SK-N-SH (cell line): Measurements from ENCODE around the gene IQCK. TPM values are rescaled to one million over a fixed set of nuclear protein-coding genes. Genes with fewer than 3 reads are reported as not detected.

Source experiments
- CTCF ChIA-PET: fragments of 300-600, 350-600 bp; formaldehyde crosslinking; extraction: SDS; loops from one replicate; lab custom pipeline; 2021; lab: Yijun Ruan, JAX
- POLR2A ChIA-PET: fragments of 350-600 bp; sonication (Branson Sonifier 250); formaldehyde crosslinking; extraction: SDS; loops from one replicate; lab custom pipeline; 2020; ENCODE audit warnings: antibody characterized with exemption, inconsistent platforms; lab: Yijun Ruan, JAX
- DNase-seq: peaks from one replicate; pipeline ENCODE4 v3.0.0; 2012
- H2AFZ ChIP-seq: fragments of 200-600 bp; sonication (generic); 2 replicates; pipeline ENCODE4 v1.8.1; 2016; ENCODE audit warnings: antibody characterized with exemption, mild to moderate bottlenecking, low read depth
- H3F3A ChIP-seq: fragments of 200-600 bp; sonication (generic); replicated peaks from 2 replicates; pipeline ENCODE3; 2016; ENCODE audit warnings: antibody characterized with exemption, mild to moderate bottlenecking; ENCODE audit not compliant: insufficient read depth
- H3K27ac ChIP-seq, 2 experiments: fragments of 200-500 bp in 1 of 2; fragments of 200-600 bp in 1 of 2; sonication (Bioruptor generic) in 1 of 2; sonication (generic), shearing (Covaris generic) in 1 of 2; 2 replicates each; pipeline versions ENCODE4 v1.5.1 to v1.6.1; 2014 to 2016; ENCODE audit warnings: low read depth in 2 of 2, inconsistent platforms in 1 of 2, low read length in 1 of 2, mild to moderate bottlenecking in 1 of 2, mixed read lengths in 1 of 2
- H3K27me3 ChIP-seq: fragments of 200-600 bp; sonication (generic), shearing (Covaris generic); 2 replicates; pipeline ENCODE4 v1.6.1; 2016; ENCODE audit warnings: mixed run types; ENCODE audit not compliant: insufficient read depth
- H3K36me3 ChIP-seq, 2 experiments: fragments of 200-500 bp in 1 of 2; fragments of 200-600 bp in 1 of 2; sonication (Bioruptor generic) in 1 of 2; sonication (generic) in 1 of 2; replicated peaks in 1 of 2; 2 replicates each; pipeline versions ENCODE3 to v1.5.1; 2014 to 2016; ENCODE audit warnings: low read length in 1 of 2, mild to moderate bottlenecking in 1 of 2; ENCODE audit not compliant: insufficient read depth in 2 of 2, control insufficient read depth in 1 of 2
- H3K4me1 ChIP-seq, 2 experiments: fragments of 200-500 bp in 1 of 2; fragments of 200-600 bp in 1 of 2; sonication (Bioruptor generic) in 1 of 2; sonication (generic), shearing (Covaris generic) in 1 of 2; 2 replicates each; pipeline versions ENCODE4 v1.5.1 to v1.6.1; 2014 to 2016; ENCODE audit warnings: low read depth in 1 of 2, low read length in 1 of 2, mixed run types in 1 of 2; ENCODE audit not compliant: insufficient read depth in 2 of 2, control insufficient read depth in 1 of 2
- H3K4me2 ChIP-seq: fragments of 200-600 bp; sonication (generic), shearing (Covaris generic); 2 replicates; pipeline ENCODE4 v1.6.1; 2017; ENCODE audit warnings: mixed run types
- H3K4me3 ChIP-seq, 2 experiments: fragments of 200-500 bp in 1 of 2; fragments of 200-600 bp in 1 of 2; sonication (Bioruptor generic) in 1 of 2; sonication (generic), shearing (Covaris generic) in 1 of 2; 2 replicates each; pipeline versions ENCODE4 v1.5.1 to v1.8.1; 2014 to 2016; ENCODE audit warnings: low read depth in 2 of 2, inconsistent platforms in 1 of 2, low read length in 1 of 2, mild to moderate bottlenecking in 1 of 2, mixed read lengths in 1 of 2, moderate library complexity in 1 of 2
- H3K79me2 ChIP-seq: fragments of 200-600 bp; sonication (generic); 2 replicates; pipeline ENCODE4 v1.8.1; 2017; ENCODE audit warnings: mild to moderate bottlenecking; ENCODE audit not compliant: insufficient read depth
- H3K9ac ChIP-seq: fragments of 200-600 bp; sonication (generic); 2 replicates; pipeline ENCODE4 v1.6.1; 2017; ENCODE audit warnings: mixed run types
- H3K9me2 ChIP-seq: fragments of 200-600 bp; sonication (generic); 2 replicates; pipeline ENCODE4 v1.6.1; 2017; ENCODE audit warnings: mixed run types
- H3K9me3 ChIP-seq: fragments of 200-600 bp; sonication (generic); 2 replicates; pipeline ENCODE4 v1.6.1; 2017; ENCODE audit warnings: mixed run types, mild to moderate bottlenecking, moderate library complexity
- H4K20me1 ChIP-seq: fragments of 200-600 bp; sonication (generic); 2 replicates; pipeline ENCODE4 v1.6.1; 2017; ENCODE audit warnings: mild to moderate bottlenecking, mixed run types; ENCODE audit not compliant: insufficient read depth
- CHD2 ChIP-seq: fragments of 150-350 bp; IDR thresholded peaks from 2 replicates; pipeline ENCODE4 v1.6.1; 2018; ENCODE audit warnings: low read length; ENCODE audit not compliant: partially characterized antibody
- ELF1 ChIP-seq: IDR thresholded peaks from 2 replicates; pipeline ENCODE4 v1.4.0; 2012
- EZH2phosphoT487 ChIP-seq: fragments of 200-600 bp; sonication (generic); IDR thresholded peaks from 2 replicates; pipeline ENCODE4 v1.6.1; 2017; ENCODE audit warnings: low read depth, mixed run types, mild to moderate bottlenecking, antibody characterized with exemption, moderate library complexity, borderline replicate concordance
- FOSL2 ChIP-seq: IDR thresholded peaks from 2 replicates; pipeline ENCODE4 v1.4.0; 2012; ENCODE audit warnings: low read depth, mild to moderate bottlenecking, moderate library complexity, borderline replicate concordance
- FOXM1 ChIP-seq: IDR thresholded peaks from 2 replicates; pipeline ENCODE4 v1.4.0; 2012; ENCODE audit warnings: low read depth, mild to moderate bottlenecking
- GABPA ChIP-seq: IDR thresholded peaks from 2 replicates; pipeline ENCODE4 v1.4.0; 2012; ENCODE audit warnings: low read depth, mild to moderate bottlenecking
- GATA2 ChIP-seq: sonication (generic); formaldehyde crosslinking; IDR thresholded peaks from 2 replicates; pipeline ENCODE4 v1.5.0; 2020; ENCODE audit warnings: mild to moderate bottlenecking, missing genetic modification reagents
- MXI1 ChIP-seq: IDR thresholded peaks from 2 replicates; pipeline ENCODE4 v1.6.1; 2012; ENCODE audit warnings: mild to moderate bottlenecking, low read depth, low read length, improper control_type of control experiment
- NRF1 ChIP-seq: IDR thresholded peaks from 2 replicates; pipeline ENCODE4 v1.6.1; 2012; ENCODE audit warnings: low read depth, mild to moderate bottlenecking, low read length
- RAD21 ChIP-seq: IDR thresholded peaks from 2 replicates; pipeline ENCODE4 v1.6.1; 2012; ENCODE audit warnings: mild to moderate bottlenecking, low read length
- RCOR1 ChIP-seq: fragments of 150-350 bp; IDR thresholded peaks from 2 replicates; pipeline ENCODE4 v1.6.1; 2017; ENCODE audit warnings: antibody characterized with exemption, low read length
- RFX5 ChIP-seq: IDR thresholded peaks from 2 replicates; pipeline ENCODE4 v1.6.1; 2012; ENCODE audit warnings: mild to moderate bottlenecking, improper control_type of control experiment, low read length
- SIN3A ChIP-seq: IDR thresholded peaks from 2 replicates; pipeline ENCODE4 v1.6.1; 2012; ENCODE audit warnings: low read depth, mild to moderate bottlenecking, low read length, moderate library complexity, borderline replicate concordance
- TAF1 ChIP-seq: IDR thresholded peaks from 2 replicates; pipeline ENCODE4 v1.6.1; 2012; ENCODE audit warnings: low read depth, mild to moderate bottlenecking, low read length, moderate library complexity, borderline replicate concordance
- TEAD4 ChIP-seq: IDR thresholded peaks from 2 replicates; pipeline ENCODE4 v1.4.0; 2012; ENCODE audit warnings: mild to moderate bottlenecking, borderline replicate concordance; ENCODE audit not compliant: insufficient read depth
- WGBS: methylation state at CpG from one replicate; pipeline ENCODE4 v1.1.6; 2017; ENCODE audit warnings: low lambda C conversion rate; 5-methylcytosine and 5-hydroxymethylcytosine counted together
- polyA plus RNA-seq, 3 experiments: library from polyadenylated mRNA; depleted of rRNA; stranded (reverse); fragments of >200 nt; gene quantifications; 2 replicates each; pipeline ENCODE4 v1.2.3, GENCODE V29; 2012
- TF ChIP-seq, protein P1 (sequence below): fragments of 150-350 bp; IDR thresholded peaks from 2 replicates; pipeline ENCODE4 v1.6.1; 2017; ENCODE audit warnings: antibody characterized with exemption, low read length, low read depth, borderline replicate concordance
- TF ChIP-seq, protein P2 (sequence below): IDR thresholded peaks from 2 replicates; pipeline ENCODE4 v1.6.1; 2012; ENCODE audit warnings: mild to moderate bottlenecking, low read depth, low read length, moderate library complexity
- TF ChIP-seq, protein P3 (sequence below): IDR thresholded peaks from 2 replicates; pipeline ENCODE4 v1.4.0; 2012; ENCODE audit warnings: low read depth, borderline replicate concordance
- TF ChIP-seq, protein P4 (sequence below): fragments of 200-600 bp; sonication (generic); IDR thresholded peaks from 2 replicates; pipeline ENCODE4 v1.6.1; 2017; ENCODE audit warnings: antibody characterized with exemption, mild to moderate bottlenecking, moderate library complexity
- TF ChIP-seq, protein P5 (sequence below): IDR thresholded peaks from 2 replicates; pipeline ENCODE4 v1.4.0; 2012; ENCODE audit warnings: low read depth
- TF ChIP-seq, protein P6 (sequence below): IDR thresholded peaks from 2 replicates; pipeline ENCODE4; 2012

Gene IQCK
- polyA plus RNA-seq, 1 of the 3 experiments (the other 2 are of a cell fraction): 7.3 TPM

DNA sequence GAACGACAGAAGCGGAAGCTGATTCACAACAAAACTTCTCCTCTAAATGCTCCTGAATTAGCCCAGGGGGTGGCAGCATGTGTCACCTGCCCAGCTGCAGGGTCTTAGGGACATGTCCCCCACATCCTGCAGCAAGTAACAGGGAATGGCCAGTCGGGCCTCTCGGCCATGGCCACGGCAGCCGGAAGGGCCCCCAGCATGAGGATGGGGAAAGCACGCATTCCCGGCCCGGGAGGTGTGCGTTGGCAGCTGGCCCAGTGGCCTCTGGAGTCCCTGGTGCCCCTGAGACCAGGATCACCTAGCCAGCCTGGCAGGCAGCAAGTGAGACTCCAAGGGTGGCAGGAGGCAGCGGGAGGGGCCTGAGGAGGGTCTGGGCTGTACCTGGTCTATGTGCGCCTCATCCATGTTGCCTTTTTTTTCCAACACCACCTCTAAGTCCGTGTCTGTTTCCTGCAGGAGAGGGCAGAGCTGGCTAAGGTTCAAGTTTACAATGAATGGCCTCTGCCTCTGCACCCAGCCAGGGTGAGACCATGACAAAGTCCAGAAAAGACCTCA is 7.0 kb upstream of the IQCK start (continued):
- TF ChIP-seq RFX5 (no peak), RAD21 (no peak), RCOR1 (no peak), MXI1 (no peak), NRF1 (no peak), TAF1 (no peak), GATA2 (no peak), TEAD4 (no peak), ELF1 (no peak)

DNA sequence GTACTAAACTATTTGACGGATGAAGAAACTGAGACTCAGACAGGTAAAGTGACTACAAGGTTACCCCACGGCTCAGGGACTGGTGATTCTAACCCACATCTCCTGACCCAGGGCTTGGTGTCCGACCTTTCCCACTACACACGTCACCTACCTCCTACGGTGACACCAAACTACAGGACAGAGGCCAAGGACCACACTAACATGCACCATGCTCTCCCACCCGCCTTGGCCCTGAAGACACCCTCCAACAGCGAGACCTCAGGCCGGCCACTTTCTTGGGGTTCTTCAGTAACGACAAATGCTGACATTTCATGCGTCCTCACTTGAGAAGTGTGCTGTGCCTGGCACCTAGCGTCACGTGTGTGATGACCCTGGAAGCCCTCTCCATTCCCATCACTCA is 6.4 kb upstream of the IQCK start:
- 97% methylated on average over 12 of the region's 12 CpGs for WGBS
- ChIA-PET CTCF (interaction anchor here (0.6 kb wide), 1 partner anchor 33 kb away, joined by 3 read pairs; no protein-coding TSS in a partner anchor), POLR2A (interaction anchor here (1.1 kb wide), 1 partner anchor 41 kb away, joined by 5 read pairs; no protein-coding TSS in a partner anchor)
- H3K4me1 ChIP-seq: peaks cover 0 to 10% of the 10 kb centered on the region in 2 experiments; a peak in 1 of 4 replicates
- peaks cover 19 to 73% of the 10 kb centered on the region in 2 experiments for H3K36me3 ChIP-seq
- H3K4me2 ChIP-seq: no peak overlapping the region
- no peak overlapping the region for H3K27ac ChIP-seq
- DNase-seq: no peak
- H3K9me2 ChIP-seq: no peaks in the 10 kb centered on the region
- H2AFZ ChIP-seq: no peak overlapping the region
- no peak overlapping the region for H3K9ac ChIP-seq
- H3K79me2 ChIP-seq: peaks cover 66% of the 10 kb centered on the region
- peaks cover 34% of the 10 kb centered on the region for H4K20me1 ChIP-seq
- H3F3A ChIP-seq: peaks cover 4% of the 10 kb centered on the region
- no peaks in the 10 kb centered on the region for H3K27me3 ChIP-seq
- H3K4me3 ChIP-seq: no peak overlapping the region
- no peaks in the 10 kb centered on the region for H3K9me3 ChIP-seq
- TF ChIP-seq, protein P1, sequence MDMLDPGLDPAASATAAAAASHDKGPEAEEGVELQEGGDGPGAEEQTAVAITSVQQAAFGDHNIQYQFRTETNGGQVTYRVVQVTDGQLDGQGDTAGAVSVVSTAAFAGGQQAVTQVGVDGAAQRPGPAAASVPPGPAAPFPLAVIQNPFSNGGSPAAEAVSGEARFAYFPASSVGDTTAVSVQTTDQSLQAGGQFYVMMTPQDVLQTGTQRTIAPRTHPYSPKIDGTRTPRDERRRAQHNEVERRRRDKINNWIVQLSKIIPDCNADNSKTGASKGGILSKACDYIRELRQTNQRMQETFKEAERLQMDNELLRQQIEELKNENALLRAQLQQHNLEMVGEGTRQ: no peak
- TF ChIP-seq RCOR1 (no peak), CHD2 (no peak), SIN3A (no peak), EZH2phosphoT487 (no peak), FOSL2 (no peak), GABPA (no peak), TEAD4 (no peak), RAD21 (no peak), FOXM1 (no peak), TAF1 (no peak), ELF1 (no peak)
- TF ChIP-seq, protein P2, sequence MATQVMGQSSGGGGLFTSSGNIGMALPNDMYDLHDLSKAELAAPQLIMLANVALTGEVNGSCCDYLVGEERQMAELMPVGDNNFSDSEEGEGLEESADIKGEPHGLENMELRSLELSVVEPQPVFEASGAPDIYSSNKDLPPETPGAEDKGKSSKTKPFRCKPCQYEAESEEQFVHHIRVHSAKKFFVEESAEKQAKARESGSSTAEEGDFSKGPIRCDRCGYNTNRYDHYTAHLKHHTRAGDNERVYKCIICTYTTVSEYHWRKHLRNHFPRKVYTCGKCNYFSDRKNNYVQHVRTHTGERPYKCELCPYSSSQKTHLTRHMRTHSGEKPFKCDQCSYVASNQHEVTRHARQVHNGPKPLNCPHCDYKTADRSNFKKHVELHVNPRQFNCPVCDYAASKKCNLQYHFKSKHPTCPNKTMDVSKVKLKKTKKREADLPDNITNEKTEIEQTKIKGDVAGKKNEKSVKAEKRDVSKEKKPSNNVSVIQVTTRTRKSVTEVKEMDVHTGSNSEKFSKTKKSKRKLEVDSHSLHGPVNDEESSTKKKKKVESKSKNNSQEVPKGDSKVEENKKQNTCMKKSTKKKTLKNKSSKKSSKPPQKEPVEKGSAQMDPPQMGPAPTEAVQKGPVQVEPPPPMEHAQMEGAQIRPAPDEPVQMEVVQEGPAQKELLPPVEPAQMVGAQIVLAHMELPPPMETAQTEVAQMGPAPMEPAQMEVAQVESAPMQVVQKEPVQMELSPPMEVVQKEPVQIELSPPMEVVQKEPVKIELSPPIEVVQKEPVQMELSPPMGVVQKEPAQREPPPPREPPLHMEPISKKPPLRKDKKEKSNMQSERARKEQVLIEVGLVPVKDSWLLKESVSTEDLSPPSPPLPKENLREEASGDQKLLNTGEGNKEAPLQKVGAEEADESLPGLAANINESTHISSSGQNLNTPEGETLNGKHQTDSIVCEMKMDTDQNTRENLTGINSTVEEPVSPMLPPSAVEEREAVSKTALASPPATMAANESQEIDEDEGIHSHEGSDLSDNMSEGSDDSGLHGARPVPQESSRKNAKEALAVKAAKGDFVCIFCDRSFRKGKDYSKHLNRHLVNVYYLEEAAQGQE: no peak
- TF ChIP-seq, protein P3, sequence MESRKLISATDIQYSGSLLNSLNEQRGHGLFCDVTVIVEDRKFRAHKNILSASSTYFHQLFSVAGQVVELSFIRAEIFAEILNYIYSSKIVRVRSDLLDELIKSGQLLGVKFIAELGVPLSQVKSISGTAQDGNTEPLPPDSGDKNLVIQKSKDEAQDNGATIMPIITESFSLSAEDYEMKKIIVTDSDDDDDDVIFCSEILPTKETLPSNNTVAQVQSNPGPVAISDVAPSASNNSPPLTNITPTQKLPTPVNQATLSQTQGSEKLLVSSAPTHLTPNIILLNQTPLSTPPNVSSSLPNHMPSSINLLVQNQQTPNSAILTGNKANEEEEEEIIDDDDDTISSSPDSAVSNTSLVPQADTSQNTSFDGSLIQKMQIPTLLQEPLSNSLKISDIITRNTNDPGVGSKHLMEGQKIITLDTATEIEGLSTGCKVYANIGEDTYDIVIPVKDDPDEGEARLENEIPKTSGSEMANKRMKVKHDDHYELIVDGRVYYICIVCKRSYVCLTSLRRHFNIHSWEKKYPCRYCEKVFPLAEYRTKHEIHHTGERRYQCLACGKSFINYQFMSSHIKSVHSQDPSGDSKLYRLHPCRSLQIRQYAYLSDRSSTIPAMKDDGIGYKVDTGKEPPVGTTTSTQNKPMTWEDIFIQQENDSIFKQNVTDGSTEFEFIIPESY: no peak
- TF ChIP-seq, protein P4, sequence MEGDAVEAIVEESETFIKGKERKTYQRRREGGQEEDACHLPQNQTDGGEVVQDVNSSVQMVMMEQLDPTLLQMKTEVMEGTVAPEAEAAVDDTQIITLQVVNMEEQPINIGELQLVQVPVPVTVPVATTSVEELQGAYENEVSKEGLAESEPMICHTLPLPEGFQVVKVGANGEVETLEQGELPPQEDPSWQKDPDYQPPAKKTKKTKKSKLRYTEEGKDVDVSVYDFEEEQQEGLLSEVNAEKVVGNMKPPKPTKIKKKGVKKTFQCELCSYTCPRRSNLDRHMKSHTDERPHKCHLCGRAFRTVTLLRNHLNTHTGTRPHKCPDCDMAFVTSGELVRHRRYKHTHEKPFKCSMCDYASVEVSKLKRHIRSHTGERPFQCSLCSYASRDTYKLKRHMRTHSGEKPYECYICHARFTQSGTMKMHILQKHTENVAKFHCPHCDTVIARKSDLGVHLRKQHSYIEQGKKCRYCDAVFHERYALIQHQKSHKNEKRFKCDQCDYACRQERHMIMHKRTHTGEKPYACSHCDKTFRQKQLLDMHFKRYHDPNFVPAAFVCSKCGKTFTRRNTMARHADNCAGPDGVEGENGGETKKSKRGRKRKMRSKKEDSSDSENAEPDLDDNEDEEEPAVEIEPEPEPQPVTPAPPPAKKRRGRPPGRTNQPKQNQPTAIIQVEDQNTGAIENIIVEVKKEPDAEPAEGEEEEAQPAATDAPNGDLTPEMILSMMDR: no peak
- TF ChIP-seq, protein P5, sequence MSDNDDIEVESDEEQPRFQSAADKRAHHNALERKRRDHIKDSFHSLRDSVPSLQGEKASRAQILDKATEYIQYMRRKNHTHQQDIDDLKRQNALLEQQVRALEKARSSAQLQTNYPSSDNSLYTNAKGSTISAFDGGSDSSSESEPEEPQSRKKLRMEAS: no peak
- TF ChIP-seq, protein P6, sequence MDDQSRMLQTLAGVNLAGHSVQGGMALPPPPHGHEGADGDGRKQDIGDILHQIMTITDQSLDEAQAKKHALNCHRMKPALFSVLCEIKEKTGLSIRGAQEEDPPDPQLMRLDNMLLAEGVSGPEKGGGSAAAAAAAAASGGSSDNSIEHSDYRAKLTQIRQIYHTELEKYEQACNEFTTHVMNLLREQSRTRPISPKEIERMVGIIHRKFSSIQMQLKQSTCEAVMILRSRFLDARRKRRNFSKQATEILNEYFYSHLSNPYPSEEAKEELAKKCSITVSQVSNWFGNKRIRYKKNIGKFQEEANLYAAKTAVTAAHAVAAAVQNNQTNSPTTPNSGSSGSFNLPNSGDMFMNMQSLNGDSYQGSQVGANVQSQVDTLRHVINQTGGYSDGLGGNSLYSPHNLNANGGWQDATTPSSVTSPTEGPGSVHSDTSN: no peak
